ENCODE data around the gene WDR19. TPM values are rescaled to one million over a fixed set of nuclear protein-coding genes. Genes with fewer than 3 reads are reported as not detected.

WDR19 gene
- total and polyA plus RNA-seq, 2 of the 4 experiments (the other 2 are of a cell fraction), result 16.0 to 22.6 TPM

- intact Hi-C loops (cut with micrococcal nuclease), result no loop called here
- H3K79me1 ChIP-seq (ENCODE audit: low read depth in 1 of 2, low read length in 2 of 2), result no peaks in the 10 kb centered on the region
- no peak overlapping the region for H2BK15ac ChIP-seq (ENCODE audit: low read depth, low read length)
- no peak for ATAC-seq (ENCODE audit: low read depth)
- H3K27ac ChIP-seq (ENCODE audit: insufficient read depth, low read length), result no peak overlapping the region
- no peak overlapping the region for H3K23ac ChIP-seq (ENCODE audit: low read depth, low read length)
- H3K4me3 ChIP-seq (ENCODE audit: insufficient read depth, low read depth, low read length), result no peak overlapping the region
- H3K4me1 ChIP-seq (ENCODE audit: control insufficient read depth, insufficient read depth, low read length), result no peaks in the 10 kb centered on the region
- no peak overlapping the region for H4K91ac ChIP-seq (ENCODE audit: insufficient read depth, low read depth, low read length)
- peaks cover 2% of the 10 kb centered on the region; the same call in 1 of the 2 replicates for H3K9me3 ChIP-seq (ENCODE audit: control insufficient read depth, insufficient read depth, low read length)
- TF ChIP-seq FOS (IDR thresholded peaks at IDR 0.05; ENCODE audit: low read depth, low read length) (no peak), USF2 (IDR thresholded peaks at IDR 0.05; ENCODE audit: low read depth, low read length) (no peak), CEBPB (IDR thresholded peaks at IDR 0.05; ENCODE audit: low read depth, low read length) (no peak), CTCF (conservative IDR thresholded peaks at IDR 0.05; ENCODE audit: low read depth, low read length) (no peak), MXI1 (IDR thresholded peaks at IDR 0.05; ENCODE audit: borderline replicate concordance, low read depth, low read length) (no peak), MAZ (IDR thresholded peaks at IDR 0.05; ENCODE audit: borderline replicate concordance, low read depth, low read length) (no peak), RAD21 (IDR thresholded peaks at IDR 0.05; ENCODE audit: low read length) (no peak), BHLHE40 (IDR thresholded peaks at IDR 0.05; ENCODE audit: low read depth, low read length) (no peak), NFE2L2 (IDR thresholded peaks at IDR 0.05; ENCODE audit: low read depth, low read length) (no peak)
- H4K20me1 ChIP-seq (ENCODE audit: insufficient read depth, low read length), result no peaks in the 10 kb centered on the region
- H3K56ac ChIP-seq (ENCODE audit: extremely low read depth, insufficient read depth, low read length), result no peak overlapping the region
- H3K14ac ChIP-seq (replicated peaks; ENCODE audit: low read depth, low read length), result no peak overlapping the region
- H2BK20ac ChIP-seq (ENCODE audit: low read depth, low read length), result no peak overlapping the region
- no peaks in the 10 kb centered on the region for H3K36me3 ChIP-seq (ENCODE audit: control insufficient read depth, insufficient read depth, low read length)
- H2BK5ac ChIP-seq (ENCODE audit: low read depth, low read length, poor library complexity, severe bottlenecking), result no peak overlapping the region
- ChIA-PET CTCF (no interaction called here), POLR2A (ENCODE audit: unreplicated experiment) (no interaction called here)
- dilution Hi-C loops (cut with HindIII; ENCODE audit: low sequenced_read_pairs, unreplicated experiment), result no loop called here
- no peak overlapping the region for H3K18ac ChIP-seq (ENCODE audit: low read depth, low read length)
- H2AK9ac ChIP-seq (replicated peaks; ENCODE audit: low read depth, low read length, poor library complexity), result no peak overlapping the region
- no peaks in the 10 kb centered on the region for H3K9me1 ChIP-seq (ENCODE audit: insufficient read depth, low read length)
- H3K4me2 ChIP-seq (ENCODE audit: low read depth, low read length), result no peak overlapping the region
- no peaks in the 10 kb centered on the region; the same call in 1 of the 2 replicates for H3K27me3 ChIP-seq (ENCODE audit: control insufficient read depth, insufficient read depth, low read length)
- no peak overlapping the region for H4K8ac ChIP-seq (ENCODE audit: low read depth in 2 of 2, low read length in 2 of 2)
- H3K9ac ChIP-seq (ENCODE audit: low read depth, low read length), result no peak overlapping the region
- 98% methylated on average over 9 of the region's 12 CpGs; no CpG with 5 or more reads in 1 of the 2 experiments for WGBS, 2 experiments (ENCODE audit: extremely low coverage in 2 of 2, insufficient read length in 1 of 2)
- H4K5ac ChIP-seq (ENCODE audit: low read depth, low read length), result no peak overlapping the region
- no peak overlapping the region for H3K4ac ChIP-seq (ENCODE audit: low read depth, low read length)
- H2BK120ac ChIP-seq (ENCODE audit: low read depth, low read length), result no peak overlapping the region
- in situ Hi-C loops (cut with MboI; ENCODE audit: low sequenced_read_pairs), result no loop called here
- no peak for DNase-seq
- no peak overlapping the region for H2AK5ac ChIP-seq (ENCODE audit: low read depth, low read length)
- BruUV-seq (replicated peaks), result no TSS peak
- H2AFZ ChIP-seq (replicated peaks; ENCODE audit: low read length, poor library complexity), result no peak overlapping the region
These were observed 12.0 kb upstream of the WDR19 start for GRCh38 chr4:39170301-39170700.

Measured in IMR-90 (cell line).